Medulla oblongata (tissue), 1 donor: Measurements from ENCODE around the gene MAGI2.

ENCODE experiments used
- DNase-seq: peaks from one replicate; pipeline ENCODE4 v3.0.0-alpha.2; 2015; ENCODE audit errors: extremely low spot score

MAGI2 gene

GRCh38 chr7:78146546-78146945 is 1306.9 kb downstream of the MAGI2 start:
- no peak for DNase-seq

- DNase-seq: no peak
These were observed 1309.8 kb downstream of the MAGI2 start for GRCh38 chr7:78143661-78144060.

- DNase-seq: no peak
These were observed 1311.8 kb downstream of the MAGI2 start for GRCh38 chr7:78141522-78142281.

GRCh38 chr7:78140109-78140508 is 1313.4 kb downstream of the MAGI2 start:
- DNase-seq: no peak

- DNase-seq: peak; percentile 47
These were observed 1314.1 kb downstream of the MAGI2 start for GRCh38 chr7:78139335-78139734.

GRCh38 chr7:78134774-78135173 is 1318.7 kb downstream of the MAGI2 start:
- no peak for DNase-seq

GRCh38 chr7:78134256-78134655 is 1319.2 kb downstream of the MAGI2 start:
- peak; percentile 41 for DNase-seq

GRCh38 chr7:78130446-78131215 is 1322.8 kb downstream of the MAGI2 start:
- no peak for DNase-seq

GRCh38 chr7:78129865-78130264 is 1323.6 kb downstream of the MAGI2 start:
- DNase-seq: no peak

- DNase-seq: no peak
These were observed 1326.5 kb downstream of the MAGI2 start for GRCh38 chr7:78127009-78127408.

- DNase-seq: no peak
These were observed 1327.6 kb downstream of the MAGI2 start for GRCh38 chr7:78125884-78126283.

GRCh38 chr7:78124216-78124615 is 1329.3 kb downstream of the MAGI2 start:
- no peak for DNase-seq

- DNase-seq: no peak
These were observed 1331.6 kb downstream of the MAGI2 start for GRCh38 chr7:78121888-78122287.

- no peak for DNase-seq
These were observed 1335.0 kb downstream of the MAGI2 start for GRCh38 chr7:78118470-78118869.

- no peak for DNase-seq
These were observed 1337.6 kb downstream of the MAGI2 start for GRCh38 chr7:78115876-78116275.

GRCh38 chr7:78114993-78115392 is 1338.5 kb downstream of the MAGI2 start:
- DNase-seq: no peak

- DNase-seq: no peak
These were observed 1341.0 kb downstream of the MAGI2 start for GRCh38 chr7:78112488-78112887.

GRCh38 chr7:78111386-78111785 is 1342.1 kb downstream of the MAGI2 start:
- no peak for DNase-seq

- no peak for DNase-seq
These were observed 1350.0 kb downstream of the MAGI2 start for GRCh38 chr7:78103475-78103874.

- DNase-seq: no peak
These were observed 1352.4 kb downstream of the MAGI2 start for GRCh38 chr7:78101076-78101475.

- peak; percentile 9 for DNase-seq
These were observed 1353.6 kb downstream of the MAGI2 start for GRCh38 chr7:78099715-78100394.

GRCh38 chr7:78095549-78095948 is 1357.9 kb downstream of the MAGI2 start:
- no peak for DNase-seq

- DNase-seq: no peak
These were observed 1361.1 kb downstream of the MAGI2 start for GRCh38 chr7:78092331-78092730.
